ENCODE measurements around the gene RHO. TPM values are rescaled to one million over a fixed set of nuclear protein-coding genes. Genes with fewer than 3 reads are reported as not detected.
A peak's percentile ranks its signal among the peaks of the same experiment; 100 is the strongest.

Gene RHO
- total RNA-seq, 2 experiments from 2014 or later: not detected

- H3K4me3 Mint-ChIP-seq: no peak overlapping the region
- DNase-seq: no peak
- POLR2A ChIA-PET: no interaction called here
- H3K4me1 Mint-ChIP-seq: no peaks in the 10 kb centered on the region
- H3K27ac Mint-ChIP-seq: no peak overlapping the region
- no peak for ATAC-seq (ENCODE audit: low read depth)
- no peaks in the 10 kb centered on the region for H3K27me3 Mint-ChIP-seq
- H3K9me3 Mint-ChIP-seq: no peaks in the 10 kb centered on the region
- peaks cover 9% of the 10 kb centered on the region for H3K36me3 Mint-ChIP-seq
Measured at GRCh38 chr3:129519896-129520715, 8.3 kb upstream of the RHO start.

- H3K27me3 Mint-ChIP-seq: no peaks in the 10 kb centered on the region
- POLR2A ChIA-PET: no interaction called here
- ATAC-seq (ENCODE audit: low read depth) (no peak), DNase-seq (no peak)
- H3K9me3 Mint-ChIP-seq: no peaks in the 10 kb centered on the region
- no peaks in the 10 kb centered on the region for H3K4me1 Mint-ChIP-seq
- no peak overlapping the region for H3K4me3 Mint-ChIP-seq
- H3K27ac Mint-ChIP-seq: no peak overlapping the region
- H3K36me3 Mint-ChIP-seq: peaks cover 7% of the 10 kb centered on the region
Measured at GRCh38 chr3:129520960-129521359, 7.5 kb upstream of the RHO start.

GRCh38 chr3:129521611-129522010, 6.8 kb upstream of the RHO start:
- H3K4me3 Mint-ChIP-seq: no peak overlapping the region
- ATAC-seq (ENCODE audit: low read depth) (no peak), DNase-seq (no peak)
- H3K36me3 Mint-ChIP-seq: peaks cover 4% of the 10 kb centered on the region
- POLR2A ChIA-PET: no interaction called here
- H3K4me1 Mint-ChIP-seq: no peaks in the 10 kb centered on the region
- H3K9me3 Mint-ChIP-seq: no peaks in the 10 kb centered on the region
- no peak overlapping the region for H3K27ac Mint-ChIP-seq
- H3K27me3 Mint-ChIP-seq: no peaks in the 10 kb centered on the region

GRCh38 chr3:129522953-129523352, 5.5 kb upstream of the RHO start:
- no peak overlapping the region for H3K27ac Mint-ChIP-seq
- H3K36me3 Mint-ChIP-seq: no peaks in the 10 kb centered on the region
- no peak overlapping the region for H3K4me3 Mint-ChIP-seq
- no peak for ATAC-seq (ENCODE audit: low read depth)
- POLR2A ChIA-PET: no interaction called here
- no peaks in the 10 kb centered on the region for H3K9me3 Mint-ChIP-seq
- no peaks in the 10 kb centered on the region for H3K4me1 Mint-ChIP-seq
- no peak for DNase-seq
- H3K27me3 Mint-ChIP-seq: no peaks in the 10 kb centered on the region

GRCh38 chr3:129524081-129524480, 4.4 kb upstream of the RHO start:
- Mint-ChIP-seq H3K4me3 (no peak overlapping the region), H3K4me1 (no peaks in the 10 kb centered on the region), H3K27me3 (no peaks in the 10 kb centered on the region), H3K36me3 (no peaks in the 10 kb centered on the region), H3K9me3 (no peaks in the 10 kb centered on the region), H3K27ac (no peak overlapping the region)
- DNase-seq: no peak
- POLR2A ChIA-PET: no interaction called here
- no peak for ATAC-seq (ENCODE audit: low read depth)

GRCh38 chr3:129525341-129525968, 3.0 kb upstream of the RHO start:
- POLR2A ChIA-PET: no interaction called here
- no peaks in the 10 kb centered on the region for H3K27me3 Mint-ChIP-seq
- peak; percentile 13 for ATAC-seq (ENCODE audit: low read depth)
- H3K4me1 Mint-ChIP-seq: no peaks in the 10 kb centered on the region
- H3K9me3 Mint-ChIP-seq: no peaks in the 10 kb centered on the region
- H3K4me3 Mint-ChIP-seq: no peak overlapping the region
- H3K36me3 Mint-ChIP-seq: no peaks in the 10 kb centered on the region
- DNase-seq: no peak
- no peak overlapping the region for H3K27ac Mint-ChIP-seq

GRCh38 chr3:129526121-129526900, 2.1 kb upstream of the RHO start:
- Mint-ChIP-seq H3K36me3 (no peaks in the 10 kb centered on the region), H3K4me1 (no peaks in the 10 kb centered on the region), H3K27me3 (no peaks in the 10 kb centered on the region), H3K27ac (no peak overlapping the region), H3K9me3 (no peaks in the 10 kb centered on the region), H3K4me3 (no peak overlapping the region)
- ATAC-seq (ENCODE audit: low read depth) (no peak), DNase-seq (no peak)
- POLR2A ChIA-PET: no interaction called here

GRCh38 chr3:129527262-129527661, 1.2 kb upstream of the RHO start:
- Mint-ChIP-seq H3K9me3 (no peaks in the 10 kb centered on the region), H3K4me3 (no peak overlapping the region), H3K4me1 (no peaks in the 10 kb centered on the region), H3K27me3 (peaks cover 2% of the 10 kb centered on the region), H3K27ac (no peak overlapping the region), H3K36me3 (no peaks in the 10 kb centered on the region)
- DNase-seq (no peak), ATAC-seq (ENCODE audit: low read depth) (no peak)
- POLR2A ChIA-PET: no interaction called here

GRCh38 chr3:129529436-129530210, 1.2 kb downstream of the RHO start:
- Mint-ChIP-seq H3K9me3 (no peaks in the 10 kb centered on the region), H3K27ac (no peak overlapping the region), H3K36me3 (no peaks in the 10 kb centered on the region), H3K4me1 (no peaks in the 10 kb centered on the region), H3K4me3 (no peak overlapping the region), H3K27me3 (peaks cover 2% of the 10 kb centered on the region)
- ATAC-seq (ENCODE audit: low read depth): no peak
- DNase-seq: no peak
- POLR2A ChIA-PET: no interaction called here

- H3K27ac Mint-ChIP-seq: no peak overlapping the region
- ATAC-seq (ENCODE audit: low read depth): no peak
Measured at GRCh38 chr3:129530251-129530791, 1.9 kb downstream of the RHO start.

GRCh38 chr3:129530821-129531220, 2.4 kb downstream of the RHO start:
- ATAC-seq (ENCODE audit: low read depth) (no peak), DNase-seq (no peak)
- POLR2A ChIA-PET: no interaction called here
- Mint-ChIP-seq H3K27me3 (peaks cover 2% of the 10 kb centered on the region), H3K4me3 (no peak overlapping the region), H3K4me1 (no peaks in the 10 kb centered on the region), H3K36me3 (no peaks in the 10 kb centered on the region), H3K9me3 (no peaks in the 10 kb centered on the region), H3K27ac (no peak overlapping the region)

More at GRCh38 chr3:129530251-129530791, 1.9 kb downstream of the RHO start:
- POLR2A ChIA-PET: no interaction called here
- Mint-ChIP-seq H3K4me3 (no peak overlapping the region), H3K36me3 (no peaks in the 10 kb centered on the region), H3K27me3 (peaks cover 2% of the 10 kb centered on the region), H3K9me3 (no peaks in the 10 kb centered on the region), H3K4me1 (no peaks in the 10 kb centered on the region)
- DNase-seq: no peak

GRCh38 chr3:129531699-129532098, 3.3 kb downstream of the RHO start:
- DNase-seq (no peak), ATAC-seq (ENCODE audit: low read depth) (no peak)
- no peaks in the 10 kb centered on the region for H3K4me1 Mint-ChIP-seq
- no peak overlapping the region for H3K4me3 Mint-ChIP-seq
- H3K9me3 Mint-ChIP-seq: no peaks in the 10 kb centered on the region
- peaks cover 2% of the 10 kb centered on the region for H3K27me3 Mint-ChIP-seq
- POLR2A ChIA-PET: no interaction called here
- no peak overlapping the region for H3K27ac Mint-ChIP-seq
- H3K36me3 Mint-ChIP-seq: no peaks in the 10 kb centered on the region

- DNase-seq (no peak), ATAC-seq (ENCODE audit: low read depth) (no peak)
- Mint-ChIP-seq H3K4me3 (no peak overlapping the region), H3K4me1 (no peaks in the 10 kb centered on the region), H3K27me3 (peaks cover 4% of the 10 kb centered on the region), H3K9me3 (no peaks in the 10 kb centered on the region), H3K36me3 (no peaks in the 10 kb centered on the region), H3K27ac (no peak overlapping the region)
- POLR2A ChIA-PET: no interaction called here
Measured at GRCh38 chr3:129532261-129532660, 3.8 kb downstream of the RHO start.

Measured in activated naive CD8-positive, alpha-beta T cell treated with anti-CD3 and anti-CD28 coated beads, Interleukin-2, amount 10 ng/mL, durations not matched to agents 7 days and 5 days (primary cell).